GM18526 (cell line): ENCODE results near the gene CCDC24.

Experiments used
- POLR2A ChIP-seq: IDR thresholded peaks from 3 replicates; pipeline ENCODE4 v1.6.1; 2011; ENCODE audit not compliant: insufficient read length; ENCODE audit errors: extremely low read depth

CCDC24 gene

DNA sequence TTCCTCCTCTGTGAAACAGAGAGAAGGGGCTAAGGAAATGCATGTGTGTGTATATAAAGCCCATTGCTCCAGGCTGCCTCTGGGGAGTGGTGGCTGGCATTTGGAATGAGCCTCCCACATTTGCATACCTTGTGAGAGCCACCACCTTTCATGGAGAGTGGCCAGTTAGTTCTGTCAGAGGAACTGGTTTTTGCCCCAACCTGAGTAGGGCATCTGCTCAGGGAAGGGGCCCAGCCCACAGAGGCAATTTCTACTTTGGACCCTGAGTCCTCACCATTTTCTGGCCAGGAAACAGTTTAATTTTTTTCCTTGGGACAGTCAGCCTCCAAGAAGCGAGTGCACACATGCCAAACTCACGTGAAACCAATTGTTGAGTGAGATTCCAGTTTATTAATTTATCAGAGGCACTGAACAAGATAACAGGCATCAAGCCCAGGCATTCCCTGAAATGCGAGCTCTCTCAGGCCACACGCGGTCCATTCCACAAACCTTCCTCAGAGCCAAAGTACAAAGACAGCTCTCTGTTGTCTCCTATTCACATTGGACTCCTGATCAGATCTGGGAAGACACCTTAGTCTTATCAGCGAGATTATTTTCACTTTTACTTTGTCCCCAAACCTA, 40.9 kb downstream of the CCDC24 start:
- no peak for TF ChIP-seq POLR2A

DNA sequence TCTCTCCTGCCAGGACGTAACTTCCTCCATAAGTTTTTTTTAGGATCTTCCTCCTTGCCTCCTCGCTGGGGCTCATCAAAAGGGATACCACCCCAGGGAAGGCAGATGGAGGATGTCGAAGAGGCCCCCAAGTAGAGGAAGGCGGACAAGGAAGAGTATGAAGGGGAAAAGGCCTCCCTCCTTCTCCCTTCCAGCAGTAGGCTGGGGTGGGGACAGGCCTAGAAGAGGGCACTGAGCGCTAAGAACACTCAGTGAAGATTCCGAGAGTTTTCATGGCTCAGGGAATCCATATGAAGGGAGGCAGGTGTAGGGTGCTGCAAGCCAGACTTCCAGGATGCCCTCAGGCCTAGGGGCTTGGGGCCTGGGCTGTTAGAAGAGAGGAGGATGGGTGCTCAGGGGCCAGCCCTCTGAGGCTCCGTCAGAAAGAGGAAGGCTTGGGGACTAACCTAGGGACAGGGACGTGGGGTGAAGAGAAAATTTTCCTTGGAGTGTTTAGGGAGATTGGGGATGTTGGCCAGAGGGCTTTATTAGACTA, 41.7 kb downstream of the CCDC24 start:
- TF ChIP-seq POLR2A, result no peak

DNA sequence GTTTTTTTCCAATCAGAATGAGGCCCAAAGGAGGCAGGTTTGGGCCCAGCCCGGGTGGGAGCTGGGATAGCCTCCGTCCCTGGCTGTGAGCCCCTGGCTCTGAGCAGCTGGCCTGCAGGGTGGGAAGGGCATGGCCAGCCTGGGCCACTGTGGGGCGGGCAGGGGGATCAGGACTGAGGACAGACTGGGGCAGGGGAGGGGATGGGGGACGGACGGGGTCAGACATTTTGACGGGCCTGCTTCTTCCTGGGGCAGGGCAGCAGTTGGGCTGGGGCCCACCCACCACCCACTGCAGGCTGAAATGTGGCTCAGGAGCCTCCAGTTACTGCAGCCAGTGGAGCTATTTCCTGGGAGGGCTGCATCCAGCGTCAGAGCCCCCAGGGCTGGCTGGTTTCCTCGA, 42.4 kb downstream of the CCDC24 start:
- TF ChIP-seq POLR2A, result no peak

GRCh38 chr1:44034423-44034822, 43.0 kb downstream of the CCDC24 start:
- TF ChIP-seq POLR2A, result no peak

GRCh38 chr1:44034976-44035716, 43.7 kb downstream of the CCDC24 start:
- TF ChIP-seq POLR2A, result no peak

GRCh38 chr1:44035726-44036408, 44.5 kb downstream of the CCDC24 start:
- TF ChIP-seq POLR2A, result no peak

- TF ChIP-seq POLR2A, result no peak
These were observed 45.2 kb downstream of the CCDC24 start for GRCh38 chr1:44036409-44037139.

DNA sequence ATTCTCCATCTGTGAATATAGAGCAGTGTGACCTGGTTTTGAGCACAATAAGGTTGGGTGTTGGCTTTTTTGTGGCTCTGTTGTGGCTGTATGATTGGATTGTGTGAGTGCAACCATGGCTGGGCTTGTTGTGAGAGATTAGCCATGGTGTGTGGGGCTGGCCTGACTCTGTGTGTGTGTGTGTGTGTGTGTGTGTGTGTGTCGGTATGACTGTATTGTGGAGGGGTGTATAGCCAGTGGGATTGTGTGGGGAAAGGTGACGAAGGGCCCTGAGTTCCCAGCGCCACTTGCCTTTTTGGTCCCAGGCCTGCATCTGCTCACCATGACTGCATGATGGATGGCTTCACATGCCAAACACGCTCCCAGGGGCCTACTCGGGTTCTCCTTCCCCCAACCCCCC, 45.8 kb downstream of the CCDC24 start:
- no peak for TF ChIP-seq POLR2A

DNA sequence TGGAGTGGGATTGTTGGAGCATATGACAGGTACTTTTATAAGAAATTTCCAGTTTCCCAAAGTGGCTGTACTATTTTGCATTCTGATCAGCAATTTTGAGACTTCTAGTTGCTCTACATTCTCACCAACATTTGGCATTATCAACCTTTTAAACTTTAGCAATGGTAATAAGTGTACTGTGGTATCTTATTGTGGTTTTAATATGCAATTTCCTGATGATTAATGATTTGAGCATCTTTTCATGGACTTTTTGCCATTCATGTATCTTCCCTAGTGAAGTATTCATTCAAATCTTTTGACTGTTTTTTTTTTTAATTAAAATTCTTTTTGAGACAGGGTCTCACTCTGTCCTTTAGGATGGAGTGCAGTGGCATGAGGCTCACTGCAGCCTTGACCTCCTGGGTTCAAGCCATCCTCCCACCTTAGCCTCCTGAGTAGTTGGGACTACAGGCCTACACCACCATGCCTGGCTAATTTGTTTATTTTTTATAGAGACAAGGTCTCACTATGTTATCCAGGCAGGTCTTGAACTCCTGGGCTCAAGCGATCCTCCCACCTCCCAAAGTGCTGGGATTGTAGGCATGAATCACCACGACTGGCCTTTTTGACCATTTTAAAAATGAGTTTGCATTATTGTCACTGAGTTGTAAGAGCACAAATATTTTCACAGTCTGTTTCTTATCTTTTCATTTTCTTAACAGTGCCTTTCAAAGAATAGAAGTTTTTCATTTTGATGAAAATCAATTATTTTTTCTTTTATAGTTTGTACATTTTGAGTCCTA, 47.7 kb downstream of the CCDC24 start:
- no peak for TF ChIP-seq POLR2A

GRCh38 chr1:44040418-44040817, 49.0 kb downstream of the CCDC24 start:
- TF ChIP-seq POLR2A, result no peak

GRCh38 chr1:44040846-44041245, 49.4 kb downstream of the CCDC24 start:
- no peak for TF ChIP-seq POLR2A

GRCh38 chr1:44043176-44044070, 52.0 kb downstream of the CCDC24 start:
- TF ChIP-seq POLR2A, result no peak

GRCh38 chr1:44044071-44044801, 52.8 kb downstream of the CCDC24 start:
- TF ChIP-seq POLR2A, result no peak
